Mesodermal cell (in vitro differentiated cells): Measurements from ENCODE around the gene PLCB4.

Experiments
- H3K27ac ChIP-seq: 2 replicates; pipeline ENCODE4 v1.7.0; 2013; ENCODE audit warnings: mild to moderate bottlenecking, low read depth, low read length, moderate library complexity; ENCODE audit not compliant: severe bottlenecking
- H3K36me3 ChIP-seq: 2 replicates; pipeline ENCODE4 v1.7.1; 2013; ENCODE audit warnings: mild to moderate bottlenecking, low read length, moderate library complexity; ENCODE audit not compliant: control insufficient read depth, insufficient read depth
- H3K4me1 ChIP-seq: one replicate; pipeline ENCODE4 v1.7.1; 2013; ENCODE audit warnings: mild to moderate bottlenecking, low read length; ENCODE audit not compliant: insufficient read depth, control insufficient read depth, poor library complexity, severe bottlenecking
- H3K4me3 ChIP-seq: 2 replicates; pipeline ENCODE4 v1.7.0; 2013; ENCODE audit warnings: low read length, control low read depth, mild to moderate bottlenecking; ENCODE audit not compliant: insufficient read depth, poor library complexity, severe bottlenecking; ENCODE audit errors: extremely low read depth
- H3K9me3 ChIP-seq: 2 replicates; pipeline ENCODE4 v1.7.1; 2013; ENCODE audit warnings: mild to moderate bottlenecking, low read length, moderate library complexity; ENCODE audit not compliant: control insufficient read depth
- WGBS, 2 experiments: methylation state at CpG; one replicate each; pipeline ENCODE4 v1.1.5; 2013; ENCODE audit warnings: missing lambda C conversion rate in 2 of 2; ENCODE audit not compliant: insufficient coverage in 2 of 2; 5-methylcytosine and 5-hydroxymethylcytosine counted together

Gene PLCB4

GRCh38 chr20:9515214-9515585 is 446.3 kb downstream of the PLCB4 start:
- Histone ChIP-seq H3K4me3 (peak overlapping the region; percentile 14), H3K4me1 (peaks cover 12% of the 10 kb centered on the region), H3K9me3 (no peaks in the 10 kb centered on the region), H3K27ac (no peak overlapping the region), H3K36me3 (no peaks in the 10 kb centered on the region)
- 9% methylated on average over 10 of the region's 13 CpGs; no CpG with 5 or more reads in 1 of the 2 experiments for WGBS, 2 experiments

- Histone ChIP-seq H3K4me1 (peaks cover 12% of the 10 kb centered on the region), H3K27ac (no peak overlapping the region)
- WGBS, 2 experiments: 1% methylated on average over 26 to 38 of the region's 38 CpGs
Observed at GRCh38 chr20:9515741-9516233, 446.9 kb downstream of the PLCB4 start.

GRCh38 chr20:9516234-9516871 is 447.5 kb downstream of the PLCB4 start:
- WGBS, 2 experiments: 13 to 15% methylated on average over 27 to 28 of the region's 28 CpGs
- no peaks in the 10 kb centered on the region for H3K9me3 ChIP-seq
- no peaks in the 10 kb centered on the region for H3K36me3 ChIP-seq
- peak overlapping the region; percentile 25 for H3K4me3 ChIP-seq
- H3K27ac ChIP-seq: no peak overlapping the region
- peaks cover 12% of the 10 kb centered on the region for H3K4me1 ChIP-seq

More at GRCh38 chr20:9515741-9516233, 446.9 kb downstream of the PLCB4 start:
- Histone ChIP-seq H3K9me3 (no peaks in the 10 kb centered on the region), H3K4me3 (peak overlapping the region; percentile 25), H3K36me3 (no peaks in the 10 kb centered on the region)

GRCh38 chr20:9517297-9518162 is 448.6 kb downstream of the PLCB4 start:
- Histone ChIP-seq H3K36me3 (no peaks in the 10 kb centered on the region), H3K9me3 (no peaks in the 10 kb centered on the region), H3K4me1 (peaks cover 12% of the 10 kb centered on the region), H3K4me3 (no peak overlapping the region), H3K27ac (no peak overlapping the region)
- WGBS, 2 experiments: 64 to 82% methylated on average over 3 to 4 of the region's 8 CpGs

- Histone ChIP-seq H3K4me1 (peaks cover 12% of the 10 kb centered on the region), H3K9me3 (no peaks in the 10 kb centered on the region), H3K27ac (no peak overlapping the region), H3K4me3 (no peak overlapping the region), H3K36me3 (no peaks in the 10 kb centered on the region)
- 32 to 33% methylated on average over 5 to 6 of the region's 8 CpGs for WGBS, 2 experiments
Observed at GRCh38 chr20:9518576-9519175, 449.8 kb downstream of the PLCB4 start.

- no peak overlapping the region for H3K27ac ChIP-seq
- H3K4me3 ChIP-seq: no peak overlapping the region
- no peaks in the 10 kb centered on the region for H3K9me3 ChIP-seq
- WGBS, 2 experiments: 80% methylated on average over 1 of the region's 4 CpGs; no CpG with 5 or more reads in 1 of the 2 experiments
- no peaks in the 10 kb centered on the region for H3K36me3 ChIP-seq
- peaks cover 9% of the 10 kb centered on the region for H3K4me1 ChIP-seq
Observed at GRCh38 chr20:9520086-9520485, 451.2 kb downstream of the PLCB4 start.

- Histone ChIP-seq H3K4me3 (no peak overlapping the region), H3K36me3 (no peaks in the 10 kb centered on the region), H3K27ac (no peak overlapping the region), H3K9me3 (no peaks in the 10 kb centered on the region), H3K4me1 (no peaks in the 10 kb centered on the region)
- whole genome bisulfite sequencing, 2 experiments: no CpG with 5 or more reads among the region's 3 CpGs
Observed at GRCh38 chr20:9523636-9524035, 454.7 kb downstream of the PLCB4 start.
